HepG2 (cell line): ENCODE results near the gene CCT3. TPM values are rescaled to one million over a fixed set of nuclear protein-coding genes. Genes with fewer than 3 reads are reported as not detected.

Experiments used
- HNRNPL ChIP-seq: fragments of 200-400 bp; formaldehyde crosslinking; IDR thresholded peaks from 2 replicates; pipeline ENCODE4 v1.6.1; 2017; ENCODE audit warnings: mild to moderate bottlenecking, low read depth, low read length
- MAFG ChIP-seq: sonication (generic); formaldehyde crosslinking; IDR thresholded peaks from 2 replicates; pipeline ENCODE4 v1.5.1; 2020; ENCODE audit warnings: mild to moderate bottlenecking, missing genetic modification reagents
- NFE2L2 ChIP-seq: fragments of 150-350 bp; IDR thresholded peaks from 2 replicates; pipeline ENCODE4 v1.6.1; 2014; ENCODE audit warnings: low read length
- TARDBP ChIP-seq: sonication (generic); formaldehyde crosslinking; IDR thresholded peaks from 2 replicates; pipeline ENCODE4 v1.8.0; 2022; ENCODE audit warnings: mild to moderate bottlenecking, missing genetic modification reagents
- ZFP37 ChIP-seq: sonication (generic); formaldehyde crosslinking; IDR thresholded peaks from 2 replicates; pipeline ENCODE4 v1.4.0; 2020; ENCODE audit warnings: missing genetic modification reagents, borderline replicate concordance
- ZNF451 ChIP-seq: sonication (generic); formaldehyde crosslinking; IDR thresholded peaks from 2 replicates; pipeline ENCODE4 v1.5.0; 2020; ENCODE audit warnings: mild to moderate bottlenecking, missing genetic modification reagents
- ZNF629 ChIP-seq: sonication (generic); formaldehyde crosslinking; conservative IDR thresholded peaks from 2 replicates; pipeline ENCODE4 v1.5.0; 2020; ENCODE audit warnings: missing genetic modification reagents
- polyA plus RNA-seq, 8 experiments: library from polyadenylated mRNA; depleted of rRNA in 3 of 8; stranded (reverse) in 7 of 8; unstranded in 1 of 8; fragments of >200 nt; fragmentation: Illumina TruSeq in 4 of 8; extraction: Trizol in 4 of 8; gene quantifications; 2 replicates each; pipeline versions ENCODE4 v1.2.1 to v1.2.3, GENCODE V29; 2011 to 2016; ENCODE audit warnings: low read depth in 4 of 8, missing spikeins in 1 of 8, mixed read lengths in 1 of 8; ENCODE audit not compliant: insufficient read depth in 1 of 8
- total RNA-seq, 5 experiments: library from RNA; depleted of rRNA; stranded (reverse); fragments of >200 nt; fragmentation: Illumina TruSeq; extraction: Trizol; gene quantifications; 2 replicates each; pipeline ENCODE4 v1.2.3, GENCODE V29; 2016; ENCODE audit warnings: low read depth in 1 of 5
- TF ChIP-seq, protein P1 (sequence below): sonication (generic); formaldehyde crosslinking; IDR thresholded peaks from 2 replicates; pipeline ENCODE4 v1.4.0; 2020; ENCODE audit warnings: missing genetic modification reagents
- TF ChIP-seq, protein P2 (sequence below): sonication (generic); formaldehyde crosslinking; IDR thresholded peaks from 2 replicates; pipeline ENCODE4 v1.4.0; 2020; ENCODE audit warnings: missing genetic modification reagents
- TF ChIP-seq, protein P3 (sequence below): sonication (generic); formaldehyde crosslinking; IDR thresholded peaks from 2 replicates; pipeline ENCODE4 v1.5.0; 2020; ENCODE audit warnings: missing genetic modification reagents, mild to moderate bottlenecking, borderline replicate concordance
- TF ChIP-seq, protein P4 (sequence below): sonication (generic); formaldehyde crosslinking; IDR thresholded peaks from 2 replicates; pipeline ENCODE4 v1.5.1; 2020; ENCODE audit warnings: missing genetic modification reagents, mild to moderate bottlenecking, borderline replicate concordance
- TF ChIP-seq, protein P5 (sequence below): sonication (generic); formaldehyde crosslinking; IDR thresholded peaks from 2 replicates; pipeline ENCODE4 v1.5.0; 2020; ENCODE audit warnings: missing genetic modification reagents
- TF ChIP-seq, protein P6 (sequence below), 2 experiments: sonication (generic) in 1 of 2; formaldehyde crosslinking in 1 of 2; IDR thresholded peaks; 2 replicates each; pipeline versions ENCODE4 v1.4.0 to v1.6.1; 2016 to 2020; ENCODE audit warnings: borderline replicate concordance in 1 of 2, low read depth in 1 of 2, mild to moderate bottlenecking in 1 of 2, missing genetic modification reagents in 1 of 2
- TF ChIP-seq, protein P7 (sequence below): sonication (generic); formaldehyde crosslinking; IDR thresholded peaks from 2 replicates; pipeline ENCODE4 v1.4.0; 2020; ENCODE audit warnings: missing genetic modification reagents

The CCT3 gene
- total and polyA plus RNA-seq, 2 of the 13 experiments (the other 11 are each of a cell fraction or from before 2014, with no cell fraction given): 319 to 615 TPM

DNA sequence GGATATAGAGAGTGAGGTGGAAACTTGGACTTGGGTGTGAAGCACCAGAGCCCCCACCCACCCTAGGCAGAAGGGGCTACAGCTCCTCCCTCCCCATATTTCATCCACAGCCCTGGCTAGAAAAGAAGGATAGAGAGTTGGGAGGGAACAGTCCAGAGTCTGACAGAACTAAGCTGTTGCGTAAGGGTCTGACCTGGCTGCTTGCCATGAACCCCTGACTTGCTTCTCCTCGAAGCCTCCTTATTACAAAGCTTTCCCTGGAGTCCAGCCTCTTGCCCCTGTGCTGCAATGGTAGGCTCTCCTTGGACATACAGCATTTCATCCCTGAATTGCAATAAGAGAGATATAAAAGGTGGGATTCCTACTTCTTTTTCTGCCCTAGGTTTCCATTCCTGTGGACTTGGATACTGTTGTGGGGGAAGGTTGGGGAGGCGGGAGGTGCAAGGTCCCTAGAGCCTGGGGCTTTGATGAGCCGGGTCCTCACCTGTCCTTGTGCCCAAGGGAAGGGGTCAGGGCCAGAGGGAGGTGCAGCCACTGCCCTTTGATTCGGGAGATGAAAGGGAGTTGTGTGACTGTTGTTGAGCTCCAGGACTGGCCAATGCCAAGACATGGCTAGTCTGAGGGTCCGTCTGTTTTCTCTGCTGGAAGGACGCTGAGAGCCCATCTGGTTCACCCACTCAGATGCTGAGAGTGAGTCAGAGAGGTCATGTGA is 33.6 kb upstream of the CCT3 start (continued):
- TF ChIP-seq, protein P1, sequence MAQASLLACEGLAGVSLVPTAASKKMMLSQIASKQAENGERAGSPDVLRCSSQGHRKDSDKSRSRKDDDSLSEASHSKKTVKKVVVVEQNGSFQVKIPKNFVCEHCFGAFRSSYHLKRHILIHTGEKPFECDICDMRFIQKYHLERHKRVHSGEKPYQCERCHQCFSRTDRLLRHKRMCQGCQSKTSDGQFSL: no peak
- no peak for TF ChIP-seq HNRNPL
- TF ChIP-seq, protein P2, sequence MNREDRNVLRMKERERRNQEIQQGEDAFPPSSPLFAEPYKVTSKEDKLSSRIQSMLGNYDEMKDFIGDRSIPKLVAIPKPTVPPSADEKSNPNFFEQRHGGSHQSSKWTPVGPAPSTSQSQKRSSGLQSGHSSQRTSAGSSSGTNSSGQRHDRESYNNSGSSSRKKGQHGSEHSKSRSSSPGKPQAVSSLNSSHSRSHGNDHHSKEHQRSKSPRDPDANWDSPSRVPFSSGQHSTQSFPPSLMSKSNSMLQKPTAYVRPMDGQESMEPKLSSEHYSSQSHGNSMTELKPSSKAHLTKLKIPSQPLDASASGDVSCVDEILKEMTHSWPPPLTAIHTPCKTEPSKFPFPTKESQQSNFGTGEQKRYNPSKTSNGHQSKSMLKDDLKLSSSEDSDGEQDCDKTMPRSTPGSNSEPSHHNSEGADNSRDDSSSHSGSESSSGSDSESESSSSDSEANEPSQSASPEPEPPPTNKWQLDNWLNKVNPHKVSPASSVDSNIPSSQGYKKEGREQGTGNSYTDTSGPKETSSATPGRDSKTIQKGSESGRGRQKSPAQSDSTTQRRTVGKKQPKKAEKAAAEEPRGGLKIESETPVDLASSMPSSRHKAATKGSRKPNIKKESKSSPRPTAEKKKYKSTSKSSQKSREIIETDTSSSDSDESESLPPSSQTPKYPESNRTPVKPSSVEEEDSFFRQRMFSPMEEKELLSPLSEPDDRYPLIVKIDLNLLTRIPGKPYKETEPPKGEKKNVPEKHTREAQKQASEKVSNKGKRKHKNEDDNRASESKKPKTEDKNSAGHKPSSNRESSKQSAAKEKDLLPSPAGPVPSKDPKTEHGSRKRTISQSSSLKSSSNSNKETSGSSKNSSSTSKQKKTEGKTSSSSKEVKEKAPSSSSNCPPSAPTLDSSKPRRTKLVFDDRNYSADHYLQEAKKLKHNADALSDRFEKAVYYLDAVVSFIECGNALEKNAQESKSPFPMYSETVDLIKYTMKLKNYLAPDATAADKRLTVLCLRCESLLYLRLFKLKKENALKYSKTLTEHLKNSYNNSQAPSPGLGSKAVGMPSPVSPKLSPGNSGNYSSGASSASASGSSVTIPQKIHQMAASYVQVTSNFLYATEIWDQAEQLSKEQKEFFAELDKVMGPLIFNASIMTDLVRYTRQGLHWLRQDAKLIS (CRISPR knock-in tag): peak; percentile 38; the same call in 1 of the 2 replicates
- TF ChIP-seq MAFG (CRISPR knock-in tag): no peak
- no peak for TF ChIP-seq NFE2L2
- TF ChIP-seq, protein P3, sequence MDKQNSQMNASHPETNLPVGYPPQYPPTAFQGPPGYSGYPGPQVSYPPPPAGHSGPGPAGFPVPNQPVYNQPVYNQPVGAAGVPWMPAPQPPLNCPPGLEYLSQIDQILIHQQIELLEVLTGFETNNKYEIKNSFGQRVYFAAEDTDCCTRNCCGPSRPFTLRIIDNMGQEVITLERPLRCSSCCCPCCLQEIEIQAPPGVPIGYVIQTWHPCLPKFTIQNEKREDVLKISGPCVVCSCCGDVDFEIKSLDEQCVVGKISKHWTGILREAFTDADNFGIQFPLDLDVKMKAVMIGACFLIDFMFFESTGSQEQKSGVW: no peak
- peak; percentile 34; the same call in 1 of the 2 replicates for TF ChIP-seq ZFP37 (CRISPR knock-in tag)
- peak; percentile 48; the same call in 1 of the 2 replicates for TF ChIP-seq ZNF629 (CRISPR knock-in tag)
- TF ChIP-seq, protein P4, sequence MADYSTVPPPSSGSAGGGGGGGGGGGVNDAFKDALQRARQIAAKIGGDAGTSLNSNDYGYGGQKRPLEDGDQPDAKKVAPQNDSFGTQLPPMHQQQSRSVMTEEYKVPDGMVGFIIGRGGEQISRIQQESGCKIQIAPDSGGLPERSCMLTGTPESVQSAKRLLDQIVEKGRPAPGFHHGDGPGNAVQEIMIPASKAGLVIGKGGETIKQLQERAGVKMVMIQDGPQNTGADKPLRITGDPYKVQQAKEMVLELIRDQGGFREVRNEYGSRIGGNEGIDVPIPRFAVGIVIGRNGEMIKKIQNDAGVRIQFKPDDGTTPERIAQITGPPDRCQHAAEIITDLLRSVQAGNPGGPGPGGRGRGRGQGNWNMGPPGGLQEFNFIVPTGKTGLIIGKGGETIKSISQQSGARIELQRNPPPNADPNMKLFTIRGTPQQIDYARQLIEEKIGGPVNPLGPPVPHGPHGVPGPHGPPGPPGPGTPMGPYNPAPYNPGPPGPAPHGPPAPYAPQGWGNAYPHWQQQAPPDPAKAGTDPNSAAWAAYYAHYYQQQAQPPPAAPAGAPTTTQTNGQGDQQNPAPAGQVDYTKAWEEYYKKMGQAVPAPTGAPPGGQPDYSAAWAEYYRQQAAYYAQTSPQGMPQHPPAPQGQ: peak; percentile 90; the same call in 1 of the 2 replicates
- TF ChIP-seq, protein P5, sequence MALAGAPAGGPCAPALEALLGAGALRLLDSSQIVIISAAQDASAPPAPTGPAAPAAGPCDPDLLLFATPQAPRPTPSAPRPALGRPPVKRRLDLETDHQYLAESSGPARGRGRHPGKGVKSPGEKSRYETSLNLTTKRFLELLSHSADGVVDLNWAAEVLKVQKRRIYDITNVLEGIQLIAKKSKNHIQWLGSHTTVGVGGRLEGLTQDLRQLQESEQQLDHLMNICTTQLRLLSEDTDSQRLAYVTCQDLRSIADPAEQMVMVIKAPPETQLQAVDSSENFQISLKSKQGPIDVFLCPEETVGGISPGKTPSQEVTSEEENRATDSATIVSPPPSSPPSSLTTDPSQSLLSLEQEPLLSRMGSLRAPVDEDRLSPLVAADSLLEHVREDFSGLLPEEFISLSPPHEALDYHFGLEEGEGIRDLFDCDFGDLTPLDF: no peak
- peak; percentile 88; the same call in 1 of the 2 replicates for TF ChIP-seq ZNF451 (CRISPR knock-in tag)
- TF ChIP-seq, protein P6, sequence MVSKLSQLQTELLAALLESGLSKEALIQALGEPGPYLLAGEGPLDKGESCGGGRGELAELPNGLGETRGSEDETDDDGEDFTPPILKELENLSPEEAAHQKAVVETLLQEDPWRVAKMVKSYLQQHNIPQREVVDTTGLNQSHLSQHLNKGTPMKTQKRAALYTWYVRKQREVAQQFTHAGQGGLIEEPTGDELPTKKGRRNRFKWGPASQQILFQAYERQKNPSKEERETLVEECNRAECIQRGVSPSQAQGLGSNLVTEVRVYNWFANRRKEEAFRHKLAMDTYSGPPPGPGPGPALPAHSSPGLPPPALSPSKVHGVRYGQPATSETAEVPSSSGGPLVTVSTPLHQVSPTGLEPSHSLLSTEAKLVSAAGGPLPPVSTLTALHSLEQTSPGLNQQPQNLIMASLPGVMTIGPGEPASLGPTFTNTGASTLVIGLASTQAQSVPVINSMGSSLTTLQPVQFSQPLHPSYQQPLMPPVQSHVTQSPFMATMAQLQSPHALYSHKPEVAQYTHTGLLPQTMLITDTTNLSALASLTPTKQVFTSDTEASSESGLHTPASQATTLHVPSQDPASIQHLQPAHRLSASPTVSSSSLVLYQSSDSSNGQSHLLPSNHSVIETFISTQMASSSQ (IDR thresholded peaks at IDR 0.05; ENCODE audit: low read depth): peak; percentile 69
- TF ChIP-seq, protein P6 (CRISPR knock-in tag; IDR thresholded peaks at IDR 0.05; ENCODE audit: borderline replicate concordance): peak; percentile 95
- TF ChIP-seq, protein P7, sequence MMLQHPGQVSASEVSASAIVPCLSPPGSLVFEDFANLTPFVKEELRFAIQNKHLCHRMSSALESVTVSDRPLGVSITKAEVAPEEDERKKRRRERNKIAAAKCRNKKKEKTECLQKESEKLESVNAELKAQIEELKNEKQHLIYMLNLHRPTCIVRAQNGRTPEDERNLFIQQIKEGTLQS (CRISPR knock-in tag): peak; percentile 65; the same call in 1 of the 2 replicates
- peak; percentile 98 for TF ChIP-seq TARDBP (CRISPR knock-in tag)
